Liver (tissue), 9 donors: ENCODE results near the gene GATB. TPM values are rescaled to one million over a fixed set of nuclear protein-coding genes. Genes with fewer than 3 reads are reported as not detected.

ENCODE experiments used
- DNase-seq: peaks from one replicate; pipeline ENCODE4 v3.0.0-alpha.2; 2017; ENCODE audit warnings: low spot score
- H3K27ac ChIP-seq, 2 donors: one replicate each; pipeline ENCODE4 v1.7.0; 2013; ENCODE audit warnings: inconsistent platforms in 2 of 2, low read length in 2 of 2, control low read depth in 1 of 2, low read depth in 1 of 2, mild to moderate bottlenecking in 1 of 2
- H3K27me3 ChIP-seq, 4 donors: one replicate each; pipeline versions ENCODE4 v1.6.1 to v1.7.0; 2013; ENCODE audit warnings: low read length in 3 of 4, inconsistent platforms in 1 of 4, mild to moderate bottlenecking in 1 of 4, moderate library complexity in 1 of 4; ENCODE audit not compliant: control insufficient read depth in 4 of 4, insufficient read depth in 4 of 4
- H3K36me3 ChIP-seq, 4 donors: one replicate each; pipeline versions ENCODE4 v1.6.1 to v1.7.0; 2013; ENCODE audit warnings: low read length in 3 of 4, mild to moderate bottlenecking in 3 of 4, low read depth in 1 of 4, moderate library complexity in 1 of 4; ENCODE audit not compliant: control insufficient read depth in 4 of 4, insufficient read depth in 3 of 4
- H3K4me1 ChIP-seq, 4 donors: one replicate each; pipeline versions ENCODE4 v1.6.1 to v1.7.0; 2013; ENCODE audit warnings: low read length in 3 of 4, mild to moderate bottlenecking in 3 of 4, moderate library complexity in 1 of 4; ENCODE audit not compliant: control insufficient read depth in 4 of 4, insufficient read depth in 4 of 4
- H3K4me3 ChIP-seq, 3 donors: one replicate each; pipeline versions ENCODE4 v1.6.1 to v1.7.0; 2013; ENCODE audit warnings: low read length in 3 of 3, control low read depth in 1 of 3, low read depth in 1 of 3, mild to moderate bottlenecking in 1 of 3
- H3K9ac ChIP-seq, 2 donors: one replicate each; pipeline ENCODE4 v1.7.0; 2013; ENCODE audit warnings: low read length in 2 of 2, mild to moderate bottlenecking in 2 of 2, moderate library complexity in 2 of 2, control low read depth in 1 of 2, low read depth in 1 of 2
- H3K9me3 ChIP-seq, 4 donors: one replicate each; pipeline versions ENCODE4 v1.6.1 to v1.7.0; 2013; ENCODE audit warnings: low read length in 3 of 4; ENCODE audit not compliant: control insufficient read depth in 4 of 4
- ATF3 ChIP-seq: IDR thresholded peaks from 2 replicates; pipeline ENCODE4 v1.6.1; 2016; ENCODE audit warnings: antibody characterized with exemption
- CTCF ChIP-seq: fragments of 150-350 bp; IDR thresholded peaks from 2 replicates; pipeline ENCODE4 v1.5.1; 2017; ENCODE audit warnings: improper control_type of control experiment, low read depth, low read length; ENCODE audit not compliant: missing input control
- EGR1 ChIP-seq, 2 donors: IDR thresholded peaks; 2 replicates each; pipeline ENCODE4 v1.6.1; 2016 to 2018; ENCODE audit warnings: antibody characterized with exemption in 2 of 2, low read depth in 2 of 2
- FOXA1 ChIP-seq: IDR thresholded peaks from 2 replicates; pipeline ENCODE4 v1.6.1; 2016; ENCODE audit warnings: antibody characterized with exemption
- FOXA2 ChIP-seq: IDR thresholded peaks from 2 replicates; pipeline ENCODE4 v1.6.1; 2016; ENCODE audit warnings: antibody characterized with exemption
- GABPA ChIP-seq, 2 donors: IDR thresholded peaks in 1 of 2; conservative IDR thresholded peaks in 1 of 2; 2 replicates each; pipeline ENCODE4 v1.6.1; 2016; ENCODE audit warnings: antibody characterized with exemption in 2 of 2, mild to moderate bottlenecking in 1 of 2, moderate library complexity in 1 of 2
- HNF4G ChIP-seq: IDR thresholded peaks from 2 replicates; pipeline ENCODE4 v1.6.1; 2016; ENCODE audit warnings: antibody characterized with exemption
- JUND ChIP-seq, 2 donors: IDR thresholded peaks; 2 replicates each; pipeline ENCODE4 v1.6.1; 2016; ENCODE audit warnings: antibody characterized with exemption in 2 of 2
- NR2F2 ChIP-seq: IDR thresholded peaks from 2 replicates; pipeline ENCODE4 v1.6.1; 2016; ENCODE audit warnings: antibody characterized with exemption
- RAD21 ChIP-seq, 2 donors: IDR thresholded peaks; 2 replicates each; pipeline ENCODE4 v1.6.1; 2016; ENCODE audit warnings: antibody characterized with exemption in 2 of 2, mild to moderate bottlenecking in 2 of 2
- REST ChIP-seq: IDR thresholded peaks from 2 replicates; pipeline ENCODE4 v1.6.1; 2016; ENCODE audit warnings: antibody characterized with exemption, mild to moderate bottlenecking
- SP1 ChIP-seq: IDR thresholded peaks from 2 replicates; pipeline ENCODE4 v1.6.1; 2018; ENCODE audit warnings: antibody characterized with exemption, mild to moderate bottlenecking
- YY1 ChIP-seq: IDR thresholded peaks from 2 replicates; pipeline ENCODE4 v1.6.1; 2016; ENCODE audit warnings: antibody characterized with exemption, mild to moderate bottlenecking
- ZBTB33 ChIP-seq: IDR thresholded peaks from 2 replicates; pipeline ENCODE4 v1.6.1; 2016; ENCODE audit warnings: antibody characterized with exemption
- WGBS: extraction: QIAGEN DNeasy Blood & Tissue Kit; methylation state at CpG from one replicate; pipeline ENCODE4 v1.1.7; 2013; 5-methylcytosine and 5-hydroxymethylcytosine counted together
- polyA plus RNA-seq, 2 donors: library from polyadenylated mRNA; stranded (reverse) in 1 of 2; unstranded in 1 of 2; fragments of 200-250 nt in 1 of 2; fragments of >200 nt in 1 of 2; fragmentation: Nextera tagmentation in 1 of 2; extraction: Ambion mirVana in 1 of 2; gene quantifications; one replicate each; pipeline versions ENCODE4 v1.2.1 to v1.2.3, GENCODE V29; 2013 to 2015
- total RNA-seq, 2 donors: library from RNA; depleted of rRNA; stranded (reverse); fragments of >200 nt; gene quantifications; one replicate each; pipeline ENCODE4 v1.2.3, GENCODE V29; 2014
- donor health status: healthy.
- donor health status: healthy.
- donor health status: healthy.
- donor health status: healthy.
- donor health status: healthy.

The GATB gene
- total and polyA plus RNA-seq, 4 donors = 10.4 to 17.3 (median 12.5) TPM

- Histone ChIP-seq H3K36me3 (peaks cover 0 to 6% (median 2%) of the 10 kb centered on the region in 4 donors), H3K4me1 (no peaks in the 10 kb centered on the region), H3K27me3 (no peaks in the 10 kb centered on the region), H3K9me3 (no peaks in the 10 kb centered on the region), H3K9ac (no peak overlapping the region), H3K27ac (no peak overlapping the region), H3K4me3 (no peak overlapping the region)
- WGBS = 44% methylated on average over 19 of the region's 19 CpGs
- no peak for DNase-seq
- no peak for TF ChIP-seq REST
- peak in 1 of 2 donors; percentile 18 for TF ChIP-seq RAD21 (IDR thresholded peaks at IDR 0.05)
- no peak for TF ChIP-seq NR2F2
- no peak for TF ChIP-seq YY1
- TF ChIP-seq EGR1 (IDR thresholded peaks at IDR 0.05; ENCODE audit: low read depth in 2 of 2) = no peak
- TF ChIP-seq CTCF = peak; percentile 4
- no peak for TF ChIP-seq HNF4G
- TF ChIP-seq FOXA2 = no peak
- TF ChIP-seq ZBTB33 = no peak
- TF ChIP-seq GABPA (IDR thresholded peaks at IDR 0.05 in 1 of 2, conservative IDR thresholded peaks at IDR 0.05 in 1 of 2) = no peak
- no peak for TF ChIP-seq ATF3
- TF ChIP-seq FOXA1 = no peak
These were observed 85.9 kb downstream of the GATB start for GRCh38 chr4:151674804-151675391.

- no peaks in the 10 kb centered on the region for H3K9me3 ChIP-seq
- no peaks in the 10 kb centered on the region for H3K27me3 ChIP-seq
- no peaks in the 10 kb centered on the region for H3K4me1 ChIP-seq
- TF ChIP-seq YY1 (no peak), NR2F2 (no peak), SP1 (no peak), JUND (IDR thresholded peaks at IDR 0.05) (no peak), ZBTB33 (no peak), FOXA1 (no peak), FOXA2 (no peak)
- no peak overlapping the region for H3K9ac ChIP-seq
- no peak overlapping the region for H3K27ac ChIP-seq
- peak; percentile 50 for DNase-seq
- WGBS = 85% methylated on average over 12 of the region's 12 CpGs
- peaks cover 0 to 4% (median 2%) of the 10 kb centered on the region in 4 donors for H3K36me3 ChIP-seq
- no peak overlapping the region for H3K4me3 ChIP-seq
These were observed 86.8 kb downstream of the GATB start for GRCh38 chr4:151673908-151674520.
